DOHH2 (cell line): ENCODE measurements around the gene SH3BGRL2.

Source experiments
- H3F3A ChIP-seq: fragments of 200-600 bp; sonication (generic), shearing (Covaris generic); 2 replicates; pipeline ENCODE4 v1.6.0; 2016; ENCODE audit warnings: antibody characterized with exemption, mild to moderate bottlenecking; ENCODE audit not compliant: control insufficient read depth, insufficient read depth
- H3K27ac ChIP-seq: fragments of 200-600 bp; sonication (generic); 2 replicates; pipeline ENCODE4 v1.5.1; 2014; ENCODE audit warnings: low read depth, mild to moderate bottlenecking, low read length, moderate library complexity
- H3K27me3 ChIP-seq: fragments of 200-600 bp; sonication (generic); 2 replicates; pipeline ENCODE4 v1.6.1; 2014; ENCODE audit warnings: mild to moderate bottlenecking, low read length, mixed read lengths; ENCODE audit not compliant: control insufficient read depth
- H3K36me3 ChIP-seq: fragments of 200-600 bp; sonication (generic); 2 replicates; pipeline ENCODE4 v1.6.1; 2014; ENCODE audit warnings: mild to moderate bottlenecking, low read length, moderate library complexity, mixed read lengths; ENCODE audit not compliant: control insufficient read depth
- H3K4me1 ChIP-seq: fragments of 200-600 bp; sonication (generic); 2 replicates; pipeline ENCODE4 v1.6.1; 2014; ENCODE audit warnings: mild to moderate bottlenecking, low read length, mixed read lengths; ENCODE audit not compliant: control insufficient read depth
- H3K4me2 ChIP-seq: fragments of 200-600 bp; sonication (generic); 2 replicates; pipeline ENCODE4 v1.6.0; 2014; ENCODE audit warnings: mild to moderate bottlenecking, low read length, moderate library complexity
- H3K4me3 ChIP-seq: fragments of 200-600 bp; sonication (generic); 2 replicates; pipeline ENCODE4 v1.5.1; 2014; ENCODE audit warnings: mild to moderate bottlenecking, low read length, mixed read lengths
- H3K79me2 ChIP-seq: fragments of 200-600 bp; sonication (generic); 2 replicates; pipeline ENCODE4 v1.6.1; 2014; ENCODE audit warnings: mild to moderate bottlenecking, low read length, mixed read lengths; ENCODE audit not compliant: control insufficient read depth
- H3K9me2 ChIP-seq: fragments of 200-600 bp; sonication (generic); replicated peaks from 2 replicates; pipeline ENCODE4 v1.6.1; 2014; ENCODE audit warnings: mild to moderate bottlenecking, low read length, mixed read lengths; ENCODE audit not compliant: control insufficient read depth
- H3K9me3 ChIP-seq: fragments of 200-600 bp; sonication (generic); 2 replicates; pipeline ENCODE4 v1.6.1; 2014; ENCODE audit warnings: antibody characterized with exemption, low read length, mixed read lengths; ENCODE audit not compliant: control insufficient read depth, insufficient read depth
- H4K20me1 ChIP-seq: fragments of 200-600 bp; sonication (generic); 2 replicates; pipeline ENCODE4 v1.6.0; 2014; ENCODE audit warnings: low read depth, mild to moderate bottlenecking, antibody characterized with exemption, low read length, moderate library complexity; ENCODE audit not compliant: control insufficient read depth, insufficient read depth
- EZH2phosphoT487 ChIP-seq: fragments of 200-600 bp; sonication (generic); IDR thresholded peaks from 2 replicates; pipeline ENCODE4 v1.6.1; 2017; ENCODE audit warnings: borderline replicate concordance, mild to moderate bottlenecking, antibody characterized with exemption, low read length, moderate library complexity, mixed read lengths
- TF ChIP-seq, protein P1 (sequence below): fragments of 200-600 bp; sonication (generic); IDR thresholded peaks from one replicate; pipeline ENCODE4 v1.5.1; 2014; ENCODE audit warnings: antibody characterized with exemption, mild to moderate bottlenecking, low read depth, low read length; ENCODE audit not compliant: poor library complexity, severe bottlenecking

The SH3BGRL2 gene

GRCh38 chr6:79687759-79688158 is 56.6 kb downstream of the SH3BGRL2 start:
- Histone ChIP-seq H4K20me1 (no peaks in the 10 kb centered on the region), H3K4me1 (no peaks in the 10 kb centered on the region), H3K4me3 (no peak overlapping the region), H3K9me2 (no peaks in the 10 kb centered on the region), H3K4me2 (no peak overlapping the region), H3K79me2 (no peaks in the 10 kb centered on the region), H3K9me3 (no peaks in the 10 kb centered on the region), H3K27ac (no peak overlapping the region), H3K27me3 (no peaks in the 10 kb centered on the region), H3F3A (no peaks in the 10 kb centered on the region), H3K36me3 (no peaks in the 10 kb centered on the region)
- no peak for TF ChIP-seq EZH2phosphoT487
- TF ChIP-seq, protein P1, sequence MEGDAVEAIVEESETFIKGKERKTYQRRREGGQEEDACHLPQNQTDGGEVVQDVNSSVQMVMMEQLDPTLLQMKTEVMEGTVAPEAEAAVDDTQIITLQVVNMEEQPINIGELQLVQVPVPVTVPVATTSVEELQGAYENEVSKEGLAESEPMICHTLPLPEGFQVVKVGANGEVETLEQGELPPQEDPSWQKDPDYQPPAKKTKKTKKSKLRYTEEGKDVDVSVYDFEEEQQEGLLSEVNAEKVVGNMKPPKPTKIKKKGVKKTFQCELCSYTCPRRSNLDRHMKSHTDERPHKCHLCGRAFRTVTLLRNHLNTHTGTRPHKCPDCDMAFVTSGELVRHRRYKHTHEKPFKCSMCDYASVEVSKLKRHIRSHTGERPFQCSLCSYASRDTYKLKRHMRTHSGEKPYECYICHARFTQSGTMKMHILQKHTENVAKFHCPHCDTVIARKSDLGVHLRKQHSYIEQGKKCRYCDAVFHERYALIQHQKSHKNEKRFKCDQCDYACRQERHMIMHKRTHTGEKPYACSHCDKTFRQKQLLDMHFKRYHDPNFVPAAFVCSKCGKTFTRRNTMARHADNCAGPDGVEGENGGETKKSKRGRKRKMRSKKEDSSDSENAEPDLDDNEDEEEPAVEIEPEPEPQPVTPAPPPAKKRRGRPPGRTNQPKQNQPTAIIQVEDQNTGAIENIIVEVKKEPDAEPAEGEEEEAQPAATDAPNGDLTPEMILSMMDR: no peak

DNA sequence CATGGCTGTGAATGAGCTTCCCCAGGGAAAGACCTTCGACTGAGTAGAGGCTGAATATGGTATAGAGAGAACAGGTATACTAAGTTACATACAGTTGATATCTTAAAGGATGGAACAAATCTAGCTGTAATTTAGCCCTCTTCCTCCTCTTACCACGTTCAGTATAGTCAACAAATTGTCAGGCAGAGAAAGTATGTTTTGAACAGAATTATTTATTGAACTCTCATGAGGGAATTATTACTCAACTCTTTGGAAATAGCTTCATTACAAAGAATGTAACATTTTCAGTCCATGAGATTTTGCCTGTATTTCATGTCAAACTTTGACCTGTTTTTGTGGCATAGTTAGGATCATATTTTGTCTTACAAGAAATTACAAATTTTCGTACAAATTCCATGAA is 63.0 kb downstream of the SH3BGRL2 start:
- H3K9me2 ChIP-seq: no peaks in the 10 kb centered on the region
- TF ChIP-seq EZH2phosphoT487: no peak
- TF ChIP-seq, protein P1: no peak
- 0 out of 2 replicates have a peak, but pooled peaks cover 2% of the 10 kb centered on the region for H3K27me3 ChIP-seq
- no peak overlapping the region for H3K4me2 ChIP-seq
- no peak overlapping the region for H3K4me3 ChIP-seq
- no peaks in the 10 kb centered on the region for H3K36me3 ChIP-seq
- no peaks in the 10 kb centered on the region for H3K4me1 ChIP-seq
- H3K9me3 ChIP-seq: no peaks in the 10 kb centered on the region
- no peak overlapping the region for H3K27ac ChIP-seq
- H3F3A ChIP-seq: no peaks in the 10 kb centered on the region
- H4K20me1 ChIP-seq: no peaks in the 10 kb centered on the region
- no peaks in the 10 kb centered on the region for H3K79me2 ChIP-seq

DNA sequence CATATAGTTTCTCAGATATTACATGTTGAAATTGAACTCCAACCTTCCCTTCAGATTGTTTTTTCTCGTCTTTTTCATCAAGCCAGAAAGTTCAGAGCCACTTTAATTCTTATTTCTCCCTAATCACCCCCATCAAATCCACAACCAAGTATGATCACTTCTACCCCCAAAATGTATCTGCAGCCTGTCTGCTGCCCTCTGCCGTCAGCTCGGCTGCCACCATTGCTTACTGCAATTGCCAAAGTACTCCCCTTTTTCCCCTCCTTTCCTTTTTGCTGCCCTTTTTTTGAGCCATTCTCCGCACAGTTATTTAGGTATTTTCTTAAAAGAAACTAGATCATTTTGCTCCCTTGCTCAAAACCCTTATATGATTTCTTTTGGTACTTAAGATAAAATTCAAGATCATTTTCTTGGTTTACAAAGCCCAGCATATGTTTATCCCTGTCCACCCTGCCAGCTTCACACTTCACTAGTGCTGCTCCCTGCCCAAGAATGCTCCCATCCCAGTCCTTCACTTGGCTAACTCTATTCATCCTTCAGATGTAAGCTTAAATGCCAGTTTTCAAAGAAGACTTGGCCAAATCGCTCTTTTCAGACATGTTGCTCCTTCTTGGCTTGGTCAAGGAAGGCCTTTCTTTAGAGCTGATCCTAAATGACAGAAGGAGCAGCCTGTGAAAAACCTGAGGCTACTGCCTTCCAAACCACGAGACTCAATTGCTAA is 63.7 kb downstream of the SH3BGRL2 start:
- TF ChIP-seq, protein P1: no peak
- no peak for TF ChIP-seq EZH2phosphoT487
- Histone ChIP-seq H3K36me3 (no peaks in the 10 kb centered on the region), H3K4me2 (no peak overlapping the region), H3K27ac (no peak overlapping the region), H3K9me3 (no peaks in the 10 kb centered on the region), H3K4me1 (no peaks in the 10 kb centered on the region), H3K79me2 (no peaks in the 10 kb centered on the region), H4K20me1 (no peaks in the 10 kb centered on the region), H3K27me3 (0 out of 2 replicates have a peak, but pooled peaks cover 2% of the 10 kb centered on the region), H3K9me2 (no peaks in the 10 kb centered on the region), H3K4me3 (no peak overlapping the region), H3F3A (no peaks in the 10 kb centered on the region)
